HepG2 (cell line): ENCODE measurements around the gene U2AF1L4.

Source experiments
- ATF7-NPFF ChIP-seq: sonication (generic); formaldehyde crosslinking; IDR thresholded peaks from 2 replicates; pipeline ENCODE4 v1.8.1; 2023; ENCODE audit warnings: mild to moderate bottlenecking, low read depth, missing genetic modification reagents, moderate library complexity
- CHCHD3 ChIP-seq: sonication (generic); formaldehyde crosslinking; IDR thresholded peaks from 2 replicates; pipeline ENCODE4 v1.8.0; 2022; ENCODE audit warnings: mild to moderate bottlenecking, missing genetic modification reagents, moderate library complexity
- CTCF ChIP-seq: sonication (generic); formaldehyde crosslinking; IDR thresholded peaks from 2 replicates; pipeline ENCODE4 v1.5.0; 2020; ENCODE audit warnings: mild to moderate bottlenecking, missing genetic modification reagents, moderate library complexity
- POLR2AphosphoS5 ChIP-seq: IDR thresholded peaks from 2 replicates; pipeline ENCODE4 v1.6.1; 2012; ENCODE audit warnings: low read depth, low read length
- RAD21 ChIP-seq: fragments of 450-650 bp; formaldehyde crosslinking; IDR thresholded peaks from 2 replicates; pipeline ENCODE4 v1.5.0; 2020; ENCODE audit warnings: mild to moderate bottlenecking
- RBFOX2 ChIP-seq: fragments of 200-400 bp; formaldehyde crosslinking; IDR thresholded peaks from 2 replicates; pipeline ENCODE4 v1.6.1; 2017; ENCODE audit warnings: low read depth, mild to moderate bottlenecking, low read length
- SIN3B ChIP-seq: fragments of 150-350 bp; IDR thresholded peaks from 2 replicates; pipeline ENCODE4 v1.6.1; 2014; ENCODE audit warnings: low read length
- SRF ChIP-seq: IDR thresholded peaks from 2 replicates; pipeline ENCODE4 v1.6.1; 2011; ENCODE audit warnings: mild to moderate bottlenecking, low read depth, low read length, moderate library complexity
- ZNF281 ChIP-seq: sonication (generic); formaldehyde crosslinking; IDR thresholded peaks from 2 replicates; pipeline ENCODE4 v1.4.0; 2020; ENCODE audit warnings: missing genetic modification reagents, borderline replicate concordance
- ZNF772 ChIP-seq: sonication (generic); formaldehyde crosslinking; IDR thresholded peaks from 2 replicates; pipeline ENCODE4 v1.5.0; 2020; ENCODE audit warnings: mild to moderate bottlenecking, missing genetic modification reagents
- ZNF775 ChIP-seq: sonication (generic); formaldehyde crosslinking; IDR thresholded peaks from 2 replicates; pipeline ENCODE4 v1.4.0; 2020; ENCODE audit warnings: missing genetic modification reagents, mild to moderate bottlenecking, moderate library complexity, borderline replicate concordance

- TF ChIP-seq POLR2AphosphoS5 (no peak), ZNF775 (no peak), SIN3B (no peak), ZNF772 (CRISPR knock-in tag) (no peak), RBFOX2 (no peak), SRF (no peak), CTCF (CRISPR knock-in tag) (no peak), RAD21 (no peak), ATF7-NPFF (CRISPR knock-in tag) (no peak), ZNF281 (CRISPR knock-in tag) (no peak), CHCHD3 (CRISPR knock-in tag) (no peak)
Measured at GRCh38 chr19:35780717-35781116, 35.5 kb upstream of the U2AF1L4 start.
